Esophagus squamous epithelium (tissue), 4 donors: ENCODE data around the gene DEDD.

Experiments used
- CTCF ChIP-seq, 6 experiments: fragments of 450-650 bp in 4 of 6; fragments of 200-600 bp in 2 of 6; sonication (generic) in 2 of 6; IDR thresholded peaks; one replicate each; pipeline ENCODE4 v1.5.1; 2016 to 2019; ENCODE audit warnings: antibody characterized with exemption in 6 of 6, mild to moderate bottlenecking in 4 of 6, moderate library complexity in 4 of 6
- POLR2A ChIP-seq, 4 donors: fragments of 450-650 bp; IDR thresholded peaks; one replicate each; pipeline ENCODE4 v1.6.1; 2017; ENCODE audit warnings: antibody characterized with exemption in 4 of 4, mild to moderate bottlenecking in 4 of 4, moderate library complexity in 3 of 4

DNA sequence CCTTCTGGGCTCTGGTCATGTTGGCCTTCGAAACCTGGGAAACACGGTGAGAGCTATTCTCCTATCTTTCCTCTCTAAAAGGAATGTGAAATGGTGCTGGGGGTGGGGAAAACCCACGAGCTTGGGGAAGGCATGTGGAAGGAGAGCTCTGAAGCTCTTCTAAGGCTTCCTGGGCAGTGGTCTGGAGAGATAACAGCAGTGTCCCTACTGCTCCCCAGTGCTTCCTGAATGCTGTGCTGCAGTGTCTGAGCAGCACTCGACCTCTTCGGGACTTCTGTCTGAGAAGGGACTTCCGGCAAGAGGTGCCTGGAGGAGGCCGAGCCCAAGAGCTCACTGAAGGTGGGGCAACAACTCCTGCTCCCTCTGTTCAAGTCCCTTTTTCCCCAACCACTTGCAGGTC is 29.6 kb upstream of the DEDD start:
- no peak for TF ChIP-seq POLR2A (IDR thresholded peaks at IDR 0.05)
- no peak for TF ChIP-seq CTCF (IDR thresholded peaks at IDR 0.05)
